SU-DHL-6 (cell line): ENCODE measurements around the gene DPP8.

Experiments used
- CTCF ChIP-seq: fragments of 200-600 bp; sonication (generic); IDR thresholded peaks from one replicate; pipeline ENCODE4 v1.5.1; 2017; ENCODE audit warnings: antibody characterized with exemption, mild to moderate bottlenecking, low read length, moderate library complexity; ENCODE audit not compliant: insufficient read depth, poor library complexity, severe bottlenecking
- EZH2phosphoT487 ChIP-seq: fragments of 200-600 bp; sonication (generic), shearing (Covaris generic); conservative IDR thresholded peaks from 2 replicates; pipeline ENCODE4 v1.6.1; 2018; ENCODE audit warnings: mild to moderate bottlenecking, antibody characterized with exemption, low read length, moderate library complexity, mixed read lengths

- TF ChIP-seq CTCF (no peak), EZH2phosphoT487 (no peak)
Measured at GRCh38 chr15:65556622-65557021, 39.1 kb upstream of the DPP8 start.
